GM20000 (cell line): ENCODE data around the gene ZNF76.

Experiments used
- DNase-seq: peaks from one replicate; pipeline ENCODE4 v3.0.0; 2012; ENCODE audit warnings: low spot score
- CTCF ChIP-seq: IDR thresholded peaks from 2 replicates; pipeline ENCODE4 v1.5.1; 2012; ENCODE audit warnings: mild to moderate bottlenecking, control low read depth; ENCODE audit errors: extremely low read depth, missing control alignments

The ZNF76 gene

GRCh38 chr6:35341557-35341956 lies 82.0 kb downstream of the ZNF76 start:
- DNase-seq = no peak
- TF ChIP-seq CTCF = no peak

GRCh38 chr6:35342258-35343091 lies 82.9 kb downstream of the ZNF76 start, which contains the start of gene PPARD:
TSS of gene PPARD (plus strand) at chr6:35342558. CDS start at chr6:35411088, 68,530 bp downstream.
- peak; percentile 100 for DNase-seq
- TF ChIP-seq CTCF = peak; percentile 96

GRCh38 chr6:35343092-35343834 lies 83.7 kb downstream of the ZNF76 start:
- TF ChIP-seq CTCF = no peak

GRCh38 chr6:35343835-35344550 lies 84.5 kb downstream of the ZNF76 start:
- DNase-seq = no peak
- TF ChIP-seq CTCF = no peak

More at GRCh38 chr6:35343092-35343834, 83.7 kb downstream of the ZNF76 start:
- DNase-seq = no peak
